ENCODE results near the gene SHISA5.
"Not testable (repeated sequence)": the region's sequence is repeated elsewhere in the genome, so short reads cannot be mapped to it uniquely, and the experiment has no call there.

Gene SHISA5

GRCh38 chr3:48504051-48504946 is at the start of gene SHISA5:
Gene SHISA5, minus strand, starts transcription at chr3:48504174. Its CDS starts 80 bp downstream, at chr3:48504094.
- DNase-seq (ENCODE audit: low read depth in 2 of 3, low spot score in 1 of 3): peak in 2 of 3 donors; percentile 27 to 62

- no peak for DNase-seq (ENCODE audit: low read depth in 2 of 3, low spot score in 1 of 3)
Observed at GRCh38 chr3:48553361-48553760, 49.4 kb upstream of the SHISA5 start.

- no peak for DNase-seq (ENCODE audit: low read depth in 2 of 3, low spot score in 1 of 3)
Observed at GRCh38 chr3:48552111-48552951, 48.4 kb upstream of the SHISA5 start.

- not testable (repeated sequence) for DNase-seq (ENCODE audit: low read depth in 2 of 3, low spot score in 1 of 3)
Observed at GRCh38 chr3:48551651-48552050, 47.7 kb upstream of the SHISA5 start.

- DNase-seq (ENCODE audit: low read depth in 2 of 3, low spot score in 1 of 3): peak; percentile 71 to 81 (median 72)
Observed at GRCh38 chr3:48548729-48549705, 45.0 kb upstream of the SHISA5 start.

GRCh38 chr3:48548126-48548525 is 44.2 kb upstream of the SHISA5 start:
- no peak for DNase-seq (ENCODE audit: low read depth in 2 of 3, low spot score in 1 of 3)

GRCh38 chr3:48546203-48546829 is 42.3 kb upstream of the SHISA5 start:
- DNase-seq (ENCODE audit: low read depth in 2 of 3, low spot score in 1 of 3): no peak

- no peak for DNase-seq (ENCODE audit: low read depth in 2 of 3, low spot score in 1 of 3)
Observed at GRCh38 chr3:48544141-48544540, 40.2 kb upstream of the SHISA5 start.

- DNase-seq (ENCODE audit: low read depth in 2 of 3, low spot score in 1 of 3): no peak
Observed at GRCh38 chr3:48543271-48543866, 39.4 kb upstream of the SHISA5 start.

- no peak for DNase-seq (ENCODE audit: low read depth in 2 of 3, low spot score in 1 of 3)
Observed at GRCh38 chr3:48538451-48538850, 34.5 kb upstream of the SHISA5 start.

GRCh38 chr3:48536785-48537184 is 32.8 kb upstream of the SHISA5 start:
- DNase-seq (ENCODE audit: low read depth in 2 of 3, low spot score in 1 of 3): no peak

GRCh38 chr3:48536116-48536515 is 32.1 kb upstream of the SHISA5 start:
- DNase-seq (ENCODE audit: low read depth in 2 of 3, low spot score in 1 of 3): no peak

- no peak for DNase-seq (ENCODE audit: low read depth in 2 of 3, low spot score in 1 of 3)
Observed at GRCh38 chr3:48535578-48535977, 31.6 kb upstream of the SHISA5 start.

- DNase-seq (ENCODE audit: low read depth in 2 of 3, low spot score in 1 of 3): no peak
Observed at GRCh38 chr3:48532977-48533337, 29.0 kb upstream of the SHISA5 start.

GRCh38 chr3:48532271-48532976 is 28.4 kb upstream of the SHISA5 start:
- no peak for DNase-seq (ENCODE audit: low read depth in 2 of 3, low spot score in 1 of 3)

GRCh38 chr3:48530701-48531100 is 26.7 kb upstream of the SHISA5 start:
- not testable (repeated sequence) for DNase-seq (ENCODE audit: low read depth in 2 of 3, low spot score in 1 of 3)

- DNase-seq (ENCODE audit: low read depth in 2 of 3, low spot score in 1 of 3): no peak
Observed at GRCh38 chr3:48528754-48529153, 24.8 kb upstream of the SHISA5 start.

GRCh38 chr3:48528048-48528447 is 24.1 kb upstream of the SHISA5 start:
- no peak for DNase-seq (ENCODE audit: low read depth in 2 of 3, low spot score in 1 of 3)

GRCh38 chr3:48524970-48525369 is 21.0 kb upstream of the SHISA5 start:
- no peak for DNase-seq (ENCODE audit: low read depth in 2 of 3, low spot score in 1 of 3)
